Measurements from ENCODE around the gene OR6K2. TPM values are rescaled to one million over a fixed set of nuclear protein-coding genes. Genes with fewer than 3 reads are reported as not detected.

Gene OR6K2
- total and polyA plus RNA-seq, 12 donors = not detected

DNA sequence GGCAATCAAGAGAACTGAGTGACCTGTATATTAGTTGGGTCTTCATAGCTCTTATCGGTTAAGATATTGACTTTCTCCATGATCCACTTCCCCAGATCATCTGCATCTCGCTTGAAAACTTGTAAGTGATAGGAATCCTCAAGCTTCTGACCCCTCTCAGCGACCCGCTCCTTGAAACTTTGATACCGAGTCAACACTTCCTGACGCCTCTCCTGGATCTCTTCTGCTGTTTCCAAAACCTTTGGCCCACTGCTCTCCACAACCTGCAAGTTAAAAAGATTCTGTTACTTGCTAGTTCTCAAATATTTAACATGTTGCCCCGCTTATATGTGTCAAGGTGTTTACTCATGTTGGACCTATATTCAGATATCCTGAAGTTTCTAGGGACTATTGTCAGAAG is 15.4 kb downstream of the OR6K2 start:
- Histone ChIP-seq H3K27me3 (peaks cover 0 to 5% (median 0%) of the 10 kb centered on the region in 7 donors), H3K9me3 (peaks cover 0 to 3% (median 0%) of the 10 kb centered on the region in 11 donors), H3K27ac (no peak overlapping the region), H3K4me3 (no peak overlapping the region), H3K4me1 (no peaks in the 10 kb centered on the region), H3K36me3 (no peaks in the 10 kb centered on the region)
- 68 to 72% methylated on average over 7 of the region's 7 CpGs for WGBS, 2 donors
- ATAC-seq (no peak), DNase-seq (no peak)
- intact Hi-C loops (cut with DNase I) = no loop called here
- TF ChIP-seq CTCF (IDR thresholded peaks at IDR 0.05) = no peak

DNA sequence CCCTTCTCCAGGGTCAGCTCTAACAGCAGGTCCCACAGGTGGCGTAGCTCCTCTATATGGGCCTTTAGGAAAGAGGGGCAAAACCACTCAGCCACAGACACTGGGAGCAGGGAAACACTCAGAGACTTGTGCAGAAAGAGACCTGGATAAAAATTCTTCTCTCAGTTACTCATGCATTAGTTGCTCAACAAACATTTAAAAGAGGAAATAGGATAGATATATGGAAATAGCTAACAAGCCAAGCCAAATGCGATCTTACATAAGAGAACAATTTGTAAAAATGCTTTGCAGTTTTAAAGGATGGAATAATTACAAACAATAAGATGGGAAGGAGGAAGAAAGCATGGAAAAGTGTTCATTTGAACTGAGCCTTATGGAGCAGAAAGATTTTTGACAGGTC is 18.8 kb downstream of the OR6K2 start:
- no peaks in the 10 kb centered on the region for H3K36me3 ChIP-seq
- no peak overlapping the region for H3K27ac ChIP-seq
- DNase-seq = no peak
- no peak for ATAC-seq
- H3K4me3 ChIP-seq = no peak overlapping the region
- H3K9me3 ChIP-seq = peaks cover 0 to 3% (median 0%) of the 10 kb centered on the region in 11 donors
- H3K27me3 ChIP-seq = peaks cover 0 to 5% (median 0%) of the 10 kb centered on the region in 7 donors
- WGBS, 2 donors = 87 to 92% methylated on average over 2 of the region's 2 CpGs
- H3K4me1 ChIP-seq = no peaks in the 10 kb centered on the region
- intact Hi-C loops (cut with DNase I) = no loop called here
- no peak for TF ChIP-seq CTCF (IDR thresholded peaks at IDR 0.05)

GRCh38 chr1:158679289-158679688 is 21.2 kb downstream of the OR6K2 start:
- no peak for ATAC-seq
- intact Hi-C loops (cut with DNase I) = no loop called here
- peaks cover 0 to 5% (median 0%) of the 10 kb centered on the region in 7 donors for H3K27me3 ChIP-seq

DNA sequence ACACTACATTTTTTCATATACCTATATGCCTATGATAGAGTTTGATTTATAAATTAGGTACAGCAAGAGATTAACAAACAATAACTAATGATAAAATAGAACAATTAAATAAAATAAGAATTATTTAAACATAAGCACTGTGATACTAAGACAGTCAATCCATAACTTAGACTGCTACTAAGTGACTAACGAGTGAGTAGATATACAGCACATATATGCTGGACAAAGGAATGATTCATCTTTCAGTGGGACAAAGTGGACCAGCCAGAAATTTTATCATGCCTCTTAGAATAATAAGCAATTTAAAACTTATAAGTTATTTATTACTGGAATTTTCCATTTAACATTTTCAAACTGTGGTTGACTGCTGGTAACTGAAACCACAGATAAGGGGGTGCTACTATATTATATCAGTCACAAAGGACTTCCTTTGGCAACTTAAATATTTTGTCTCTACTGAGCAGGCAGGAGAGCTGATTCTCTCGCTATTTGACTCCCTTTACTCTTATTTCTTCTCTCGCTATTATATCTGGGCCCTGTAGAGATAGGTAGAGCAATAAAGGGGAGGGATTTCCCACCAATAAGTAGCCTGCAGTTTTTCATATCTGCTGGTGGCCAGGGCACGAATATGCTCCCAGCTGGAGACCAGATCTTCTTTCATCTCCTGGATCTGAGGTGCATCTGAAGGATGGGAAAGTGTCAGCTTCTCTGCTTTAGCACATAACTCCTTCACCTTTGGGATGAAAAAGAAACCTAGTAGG is 24.7 kb downstream of the OR6K2 start:
- H3K4me3 ChIP-seq = no peak overlapping the region
- ATAC-seq (no peak), DNase-seq (no peak)
- intact Hi-C loops (cut with DNase I) = no loop called here
- H3K27me3 ChIP-seq = no peaks in the 10 kb centered on the region
- WGBS, 2 donors = 67 to 69% methylated on average over 4 of the region's 4 CpGs
- TF ChIP-seq CTCF (IDR thresholded peaks at IDR 0.05) = no peak
- H3K9me3 ChIP-seq = no peaks in the 10 kb centered on the region
- H3K27ac ChIP-seq = no peak overlapping the region
- no peaks in the 10 kb centered on the region for H3K4me1 ChIP-seq
- H3K36me3 ChIP-seq = no peaks in the 10 kb centered on the region

More at GRCh38 chr1:158679289-158679688, 21.2 kb downstream of the OR6K2 start:
- Histone ChIP-seq H3K4me1 (no peaks in the 10 kb centered on the region), H3K27ac (no peak overlapping the region), H3K4me3 (no peak overlapping the region), H3K36me3 (no peaks in the 10 kb centered on the region), H3K9me3 (peaks cover 0 to 3% (median 0%) of the 10 kb centered on the region in 11 donors)
- WGBS, 2 donors = 96 to 98% methylated on average over 1 of the region's 1 CpG
- no peak for DNase-seq
- no peak for TF ChIP-seq CTCF (IDR thresholded peaks at IDR 0.05)

Data from heart right ventricle (tissue), 16 donors.